GM12878 (cell line): ENCODE data around the gene TOP2B. TPM values are rescaled to one million over a fixed set of nuclear protein-coding genes. Genes with fewer than 3 reads are reported as not detected.

Experiments
- ATAC-seq: fragments of 200-7000 bp; cut with Tn5 transposase; 3 replicates; pipeline ENCODE4 v1.9.1; 2020; ENCODE audit warnings: mild to moderate bottlenecking, moderate library complexity
- BruUV-seq: library from RNA; stranded (reverse); fragments of 400-500 nt; replicated peaks from 2 replicates; lab custom pipeline; 2021; lab: Mats Ljungman, UMichigan
- CTCF ChIA-PET: fragments of 300-600 bp; sonication (Branson Sonifier 250); formaldehyde crosslinking; extraction: SDS; loops from one replicate; lab custom pipeline; 2021; ENCODE audit warnings: inconsistent platforms; lab: Yijun Ruan, JAX
- POLR2A ChIA-PET: fragments of 350-600 bp; formaldehyde crosslinking; extraction: SDS; loops from one replicate; lab custom pipeline; 2021; ENCODE audit warnings: inconsistent platforms; lab: Charles Lee
- RAD21 ChIA-PET: fragments of 300-600 bp; sonication (Branson Sonifier 250); formaldehyde crosslinking; loops from one replicate; lab custom pipeline; 2023; ENCODE audit warnings: antibody characterized with exemption; ENCODE audit not compliant: unreplicated experiment; lab: Charles Lee
- SMC1A ChIA-PET: fragments of 300-600 bp; sonication (Branson Sonifier 250); formaldehyde crosslinking; loops from one replicate; lab custom pipeline; 2023; ENCODE audit not compliant: unreplicated experiment, uncharacterized antibody; lab: Charles Lee
- DNase-seq: peaks from one replicate; pipeline ENCODE4 v3.0.0-alpha.2; 2011; ENCODE audit warnings: low read depth, low spot score
- FAIRE-seq: peaks from 3 replicates; lab custom pipeline; 2011; peaks lifted over from hg19 to GRCh38; lab: Jason Lieb, UNC
- H2AFZ ChIP-seq: 2 replicates; pipeline ENCODE4 v1.6.0; 2011; ENCODE audit warnings: low read depth, low read length, control low read depth; ENCODE audit not compliant: control insufficient read depth
- H3K27ac ChIP-seq: 2 replicates; pipeline ENCODE4 v1.5.1; 2011; ENCODE audit warnings: control low read depth; ENCODE audit not compliant: control insufficient read depth, insufficient read depth
- H3K27me3 ChIP-seq, 2 experiments: replicated peaks in 1 of 2; 2 replicates each; pipeline versions ENCODE4 v1.6.0 to v1.6.1; 2011; ENCODE audit warnings: low read length in 1 of 2; ENCODE audit not compliant: control insufficient read depth in 2 of 2, insufficient read depth in 2 of 2
- H3K36me3 ChIP-seq, 2 experiments: 2 replicates each; pipeline ENCODE4 v1.5.1; 2011; ENCODE audit warnings: low read length in 1 of 2; ENCODE audit not compliant: control insufficient read depth in 2 of 2, insufficient read depth in 2 of 2
- H3K4me1 ChIP-seq: 2 replicates; pipeline ENCODE4 v1.6.1; 2011; ENCODE audit warnings: mild to moderate bottlenecking, low read length, moderate library complexity, mixed read lengths; ENCODE audit not compliant: control insufficient read depth, insufficient read depth
- H3K4me2 ChIP-seq: 2 replicates; pipeline ENCODE4 v1.6.0; 2011; ENCODE audit warnings: control low read depth; ENCODE audit not compliant: control insufficient read depth, insufficient read depth
- H3K4me3 ChIP-seq: fragments of 200-600 bp; sonication (generic); 2 replicates; pipeline ENCODE4 v1.5.1; 2016
- H3K79me2 ChIP-seq: 2 replicates; pipeline ENCODE4 v1.6.0; 2011; ENCODE audit warnings: low read length; ENCODE audit not compliant: control insufficient read depth, insufficient read depth
- H3K9ac ChIP-seq: 2 replicates; pipeline ENCODE4 v1.8.0; 2011; ENCODE audit warnings: low read length, control low read depth, mixed read lengths; ENCODE audit not compliant: control insufficient read depth, insufficient read depth
- H3K9me3 ChIP-seq: replicated peaks from 3 replicates; pipeline ENCODE4 v1.5.1; 2011; ENCODE audit warnings: mild to moderate bottlenecking, low read length; ENCODE audit not compliant: control insufficient read depth, insufficient read depth
- H4K20me1 ChIP-seq: 2 replicates; pipeline ENCODE4 v1.6.0; 2011; ENCODE audit not compliant: control insufficient read depth, insufficient read depth
- CBX3 ChIP-seq: fragments of 200-600 bp; sonication (generic); IDR thresholded peaks from 2 replicates; pipeline ENCODE4 v1.6.1; 2016; ENCODE audit warnings: low read depth, borderline replicate concordance
- CEBPZ ChIP-seq: fragments of 150-350 bp; IDR thresholded peaks from 2 replicates; pipeline ENCODE4 v1.6.1; 2016; ENCODE audit warnings: low read depth, low read length
- EZH2 ChIP-seq: IDR thresholded peaks from 2 replicates; pipeline ENCODE4 v1.6.1; 2012; ENCODE audit warnings: low read depth, mild to moderate bottlenecking, control low read depth, inconsistent platforms, low read length, borderline replicate concordance; ENCODE audit not compliant: control insufficient read depth
- FOS ChIP-seq: IDR thresholded peaks from 3 replicates; pipeline ENCODE4 v1.6.1; 2011; ENCODE audit warnings: borderline replicate concordance; ENCODE audit not compliant: insufficient read length; ENCODE audit errors: extremely low read depth
- IRF5 ChIP-seq: fragments of 450-650 bp; IDR thresholded peaks from 2 replicates; pipeline ENCODE4 v1.6.1; 2017; ENCODE audit warnings: borderline replicate concordance
- JUND ChIP-seq: IDR thresholded peaks from 2 replicates; pipeline ENCODE4 v1.6.1; 2012; ENCODE audit warnings: low read depth, mild to moderate bottlenecking, low read length, improper control_type of control experiment, moderate library complexity
- MEF2B ChIP-seq: fragments of 450-650 bp; IDR thresholded peaks from 2 replicates; pipeline ENCODE4 v1.6.1; 2018; ENCODE audit warnings: mild to moderate bottlenecking, moderate library complexity; ENCODE audit not compliant: partially characterized antibody, poor library complexity, severe bottlenecking
- NBN ChIP-seq: fragments of 450-650 bp; IDR thresholded peaks from 2 replicates; pipeline ENCODE4 v1.6.1; 2016
- RAD21 ChIP-seq: IDR thresholded peaks from 2 replicates; pipeline ENCODE4 v1.6.1; 2011; ENCODE audit warnings: mild to moderate bottlenecking, low read depth, low read length, moderate library complexity; ENCODE audit not compliant: insufficient read depth
- RBBP5 ChIP-seq: fragments of 200-600 bp; sonication (generic); conservative IDR thresholded peaks from 2 replicates; pipeline ENCODE4 v1.6.1; 2016
- RELB ChIP-seq: fragments of 450-650 bp; IDR thresholded peaks from 2 replicates; pipeline ENCODE4 v1.6.1; 2017; ENCODE audit warnings: low read depth, mild to moderate bottlenecking, moderate library complexity
- TARDBP ChIP-seq: IDR thresholded peaks from 2 replicates; pipeline ENCODE4 v1.6.1; 2016; ENCODE audit warnings: borderline replicate concordance
- ZBTB4 ChIP-seq: fragments of 450-650 bp; formaldehyde crosslinking; IDR thresholded peaks from 2 replicates; pipeline ENCODE4 v1.4.0; 2022; ENCODE audit warnings: mild to moderate bottlenecking, moderate library complexity
- WGBS: methylation state at CpG from one replicate; pipeline ENCODE4 v1.1.6; 2016; ENCODE audit warnings: low lambda C conversion rate; ENCODE audit not compliant: insufficient replicate concordance, insufficient coverage; ENCODE audit errors: missing lambda C conversion rate; 5-methylcytosine and 5-hydroxymethylcytosine counted together
- in situ Hi-C: fragments of 300-500 bp; cut with MboI; formaldehyde crosslinking; loops from 9 replicates; pipeline ENCODE4 v1.14.3; 2018; ENCODE audit warnings: mixed read lengths
- intact Hi-C: fragments of 100-400 bp; cut with micrococcal nuclease; formaldehyde crosslinking; loops from one replicate; pipeline ENCODE4 v1.14.2; 2022; ENCODE audit not compliant: unreplicated experiment
- polyA plus RNA-seq, 11 experiments: library from polyadenylated mRNA; depleted of rRNA in 4 of 11; unstranded in 6 of 11; stranded (reverse) in 5 of 11; fragments of >200 nt; fragmentation: Nextera tagmentation in 4 of 11; fragmentation: Illumina TruSeq in 1 of 11; extraction: Ambion mirVana in 4 of 11; extraction: Trizol in 1 of 11; gene quantifications; 1 replicate in 1 of 11; 2 replicates in 10 of 11; pipeline versions ENCODE4 v1.2.1 to v1.2.3, GENCODE V29; 2011 to 2016; ENCODE audit warnings: inconsistent platforms in 2 of 11, missing spikeins in 2 of 11, low read depth in 1 of 11
- total RNA-seq, 4 experiments: library from RNA; depleted of rRNA in 3 of 4; stranded (reverse); fragments of >200 nt in 3 of 4; fragmentation: Illumina TruSeq in 1 of 4; extraction: Trizol in 1 of 4; gene quantifications; 2 replicates each; pipeline versions ENCODE4 v1.2.1 to v1.2.3, GENCODE V29; 2013 to 2021

Gene TOP2B
- total and polyA plus RNA-seq, 10 of the 15 experiments (the other 5 are each of a cell fraction or from before 2014, with no cell fraction given), result 28.6 to 134 (median 83.4) TPM

- Histone ChIP-seq H3K36me3 (no peaks in the 10 kb centered on the region), H3K4me2 (no peak overlapping the region), H3K27ac (no peak overlapping the region), H3K4me3 (no peak overlapping the region), H3K9me3 (no peaks in the 10 kb centered on the region; the same call in 2 of the 3 replicates), H3K27me3 (no peaks in the 10 kb centered on the region; a peak in 1 of 4 replicates), H2AFZ (no peak overlapping the region), H3K79me2 (no peaks in the 10 kb centered on the region), H3K9ac (no peak overlapping the region), H4K20me1 (no peaks in the 10 kb centered on the region), H3K4me1 (no peaks in the 10 kb centered on the region)
- in situ Hi-C loops, result no loop called here
- intact Hi-C loops, result no loop called here
- no peak for DNase-seq
- 82% methylated on average over 2 of the region's 2 CpGs for WGBS
- POLR2A ChIA-PET, result no interaction called here
- CTCF ChIA-PET, result interaction anchor here (1.1 to 2.1 kb wide), 2 partner anchors 8 to 812 kb away, joined by 3 to 6 read pairs; no protein-coding TSS in a partner anchor
- ATAC-seq, result no peak
- BruUV-seq, result no TSS peak
- FAIRE-seq, result no peak
- RAD21 ChIA-PET, result no interaction called here
- SMC1A ChIA-PET, result interaction anchor here (0.9 kb wide), 1 partner anchor 12 kb away, joined by 3 read pairs; no protein-coding TSS in a partner anchor
- TF ChIP-seq RAD21 (no peak), IRF5 (no peak), CBX3 (no peak), MEF2B (no peak), ZBTB4 (CRISPR knock-in tag) (no peak), RELB (no peak), CEBPZ (no peak), TARDBP (no peak), JUND (no peak), FOS (no peak), EZH2 (no peak), NBN (no peak), RBBP5 (no peak)
Observed at GRCh38 chr3:25587975-25588374, 76.7 kb downstream of the TOP2B start.
